H9 (cell line): ENCODE measurements around the gene NKAIN2. TPM values are rescaled to one million over a fixed set of nuclear protein-coding genes. Genes with fewer than 3 reads are reported as not detected.
A peak's percentile ranks its signal among the peaks of the same experiment; 100 is the strongest.

Source experiments
- DNase-seq: peaks from one replicate; pipeline ENCODE4 v3.0.0-alpha.2; 2017
- H2AFZ ChIP-seq: one replicate; pipeline ENCODE4 v1.6.1; 2013; ENCODE audit warnings: mild to moderate bottlenecking, low read length, control low read depth, moderate library complexity
- H2AK5ac ChIP-seq: 2 replicates; pipeline ENCODE4 v1.6.1; 2013; ENCODE audit warnings: low read length, control low read depth, mixed read lengths; ENCODE audit not compliant: insufficient read length
- H2BK120ac ChIP-seq: one replicate; pipeline ENCODE4 v1.6.1; 2013; ENCODE audit warnings: low read depth, mild to moderate bottlenecking, low read length, control low read depth, inconsistent platforms; ENCODE audit not compliant: poor library complexity, severe bottlenecking
- H2BK12ac ChIP-seq: 2 replicates; pipeline ENCODE4 v1.6.1; 2013; ENCODE audit warnings: low read length, control low read depth, mixed read lengths, low read depth; ENCODE audit not compliant: insufficient read length
- H2BK15ac ChIP-seq: 2 replicates; pipeline ENCODE4 v1.6.1; 2013; ENCODE audit warnings: low read depth, low read length, control low read depth
- H2BK20ac ChIP-seq: one replicate; pipeline ENCODE4 v1.6.1; 2013; ENCODE audit warnings: low read depth, mild to moderate bottlenecking, low read length, control low read depth, inconsistent platforms; ENCODE audit not compliant: poor library complexity, severe bottlenecking
- H2BK5ac ChIP-seq: 2 replicates; pipeline ENCODE4 v1.6.1; 2013; ENCODE audit warnings: low read length, control low read depth, mixed read lengths; ENCODE audit not compliant: insufficient read length
- H3K14ac ChIP-seq: 2 replicates; pipeline ENCODE4 v1.6.1; 2013; ENCODE audit warnings: low read length, control low read depth; ENCODE audit not compliant: insufficient read depth
- H3K18ac ChIP-seq: 2 replicates; pipeline ENCODE4 v1.6.1; 2013; ENCODE audit warnings: low read depth, mild to moderate bottlenecking, mixed read lengths, low read length, control low read depth; ENCODE audit not compliant: insufficient read length
- H3K23ac ChIP-seq: 2 replicates; pipeline ENCODE4 v1.6.1; 2013; ENCODE audit warnings: low read length, control low read depth, mixed read lengths, low read depth; ENCODE audit not compliant: insufficient read length
- H3K23me2 ChIP-seq: 2 replicates; pipeline ENCODE4 v1.6.1; 2013; ENCODE audit warnings: low read depth, mild to moderate bottlenecking, mixed read lengths, low read length, control low read depth; ENCODE audit not compliant: insufficient read length, poor library complexity, severe bottlenecking
- H3K27ac ChIP-seq: 2 replicates; pipeline ENCODE4 v1.5.1; 2013; ENCODE audit warnings: low read length, control low read depth, mixed read lengths, low read depth; ENCODE audit not compliant: insufficient read length
- H3K27me3 ChIP-seq: 2 replicates; pipeline ENCODE4 v1.6.1; 2013; ENCODE audit warnings: low read length, control low read depth, inconsistent platforms; ENCODE audit not compliant: insufficient read depth
- H3K4ac ChIP-seq: 2 replicates; pipeline ENCODE4 v1.6.1; 2013; ENCODE audit warnings: low read depth, mild to moderate bottlenecking, control low read depth, inconsistent platforms, low read length, moderate library complexity
- H3K4me1 ChIP-seq: 2 replicates; pipeline ENCODE4 v1.6.1; 2013; ENCODE audit warnings: low read length, control low read depth, inconsistent platforms; ENCODE audit not compliant: insufficient read depth
- H3K4me2 ChIP-seq: 2 replicates; pipeline ENCODE4 v1.6.1; 2013; ENCODE audit warnings: low read length, control low read depth, mixed read lengths; ENCODE audit not compliant: insufficient read length, insufficient read depth
- H3K56ac ChIP-seq: 2 replicates; pipeline ENCODE4 v1.6.1; 2013; ENCODE audit warnings: low read depth, mild to moderate bottlenecking, mixed read lengths, low read length, control low read depth; ENCODE audit not compliant: insufficient read length
- H3K79me1 ChIP-seq: 2 replicates; pipeline ENCODE4 v1.6.1; 2013; ENCODE audit warnings: low read depth, mild to moderate bottlenecking, moderate library complexity, low read length, control low read depth, inconsistent platforms; ENCODE audit not compliant: insufficient read depth, poor library complexity, severe bottlenecking
- H3K79me2 ChIP-seq: 2 replicates; pipeline ENCODE4 v1.6.1; 2013; ENCODE audit warnings: low read length, control low read depth, inconsistent platforms; ENCODE audit not compliant: insufficient read depth
- H3K9ac ChIP-seq: 2 replicates; pipeline ENCODE4 v1.6.1; 2013; ENCODE audit warnings: low read length, control low read depth, mixed read lengths; ENCODE audit not compliant: insufficient read length; ENCODE audit errors: extremely low read depth
- H3K9me3 ChIP-seq: one replicate; pipeline ENCODE4 v1.6.1; 2013; ENCODE audit warnings: low read depth, low read length, inconsistent platforms; ENCODE audit not compliant: control insufficient read depth
- H3T11ph ChIP-seq: one replicate; pipeline ENCODE4 v1.6.1; 2013; ENCODE audit warnings: mild to moderate bottlenecking, low read length, control low read depth, inconsistent platforms
- H4K20me1 ChIP-seq: one replicate; pipeline ENCODE4 v1.6.1; 2013; ENCODE audit not compliant: control insufficient read depth, insufficient read length, insufficient read depth
- H4K5ac ChIP-seq: 2 replicates; pipeline ENCODE4 v1.6.1; 2013; ENCODE audit warnings: low read depth, mild to moderate bottlenecking, mixed read lengths, low read length, control low read depth; ENCODE audit not compliant: insufficient read length
- H4K8ac ChIP-seq: replicated peaks from 2 replicates; pipeline ENCODE4 v1.6.1; 2013; ENCODE audit warnings: low read length, control low read depth, mixed read lengths, low read depth; ENCODE audit not compliant: insufficient read length
- H4K91ac ChIP-seq: 2 replicates; pipeline ENCODE4 v1.6.1; 2013; ENCODE audit warnings: low read depth, mild to moderate bottlenecking, moderate library complexity, mixed read lengths, low read length, control low read depth; ENCODE audit not compliant: insufficient read length
- H3K27ac Mint-ChIP-seq, 3 experiments: 2 replicates in 2 of 3; 3 replicates in 1 of 3; pipeline ENCODE4 v1.8.0; 2020 to 2021; ENCODE audit warnings: mixed read lengths in 3 of 3, mild to moderate bottlenecking in 1 of 3, moderate library complexity in 1 of 3
- H3K27me3 Mint-ChIP-seq: 2 replicates; pipeline ENCODE4 v1.8.0; 2021; ENCODE audit warnings: low read depth, mild to moderate bottlenecking, moderate library complexity, mixed read lengths
- H3K36me3 Mint-ChIP-seq, 3 experiments: 2 replicates in 2 of 3; 3 replicates in 1 of 3; pipeline ENCODE4 v1.8.0; 2020 to 2021; ENCODE audit warnings: low read depth in 3 of 3, mixed read lengths in 3 of 3; ENCODE audit not compliant: insufficient read depth in 1 of 3
- H3K4me1 Mint-ChIP-seq, 2 experiments: 2 replicates each; pipeline ENCODE4 v1.8.0; 2020; ENCODE audit warnings: mixed read lengths in 2 of 2
- H3K4me3 Mint-ChIP-seq, 2 experiments: 2 replicates in 1 of 2; 3 replicates in 1 of 2; pipeline ENCODE4 v1.8.0; 2020 to 2021; ENCODE audit warnings: mild to moderate bottlenecking in 2 of 2, mixed read lengths in 2 of 2, moderate library complexity in 1 of 2
- H3K9me3 Mint-ChIP-seq, 2 experiments: 2 replicates in 1 of 2; 3 replicates in 1 of 2; pipeline ENCODE4 v1.8.0; 2020; ENCODE audit warnings: mild to moderate bottlenecking in 2 of 2, mixed read lengths in 2 of 2, moderate library complexity in 1 of 2
- WGBS: extraction: QIAGEN DNeasy Blood & Tissue Kit; methylation state at CpG from one replicate; pipeline ENCODE4 v1.1.7; 2013; ENCODE audit warnings: missing lambda C conversion rate, low lambda C conversion rate, mixed read lengths; ENCODE audit not compliant: insufficient read length; ENCODE audit errors: extremely low coverage; 5-methylcytosine and 5-hydroxymethylcytosine counted together
- total RNA-seq: library from RNA; stranded (reverse); gene quantifications from 2 replicates; pipeline ENCODE4 v1.2.1, GENCODE V29; 2021
- TF ChIP-seq, protein P1 (sequence below): fragments of 200-600 bp; sonication (generic); conservative IDR thresholded peaks from 3 replicates; pipeline ENCODE4 v1.8.0; 2021; ENCODE audit warnings: antibody characterized with exemption, mild to moderate bottlenecking

Gene NKAIN2
- total RNA-seq, 1 experiment from 2014 or later: 0.17 TPM

DNA sequence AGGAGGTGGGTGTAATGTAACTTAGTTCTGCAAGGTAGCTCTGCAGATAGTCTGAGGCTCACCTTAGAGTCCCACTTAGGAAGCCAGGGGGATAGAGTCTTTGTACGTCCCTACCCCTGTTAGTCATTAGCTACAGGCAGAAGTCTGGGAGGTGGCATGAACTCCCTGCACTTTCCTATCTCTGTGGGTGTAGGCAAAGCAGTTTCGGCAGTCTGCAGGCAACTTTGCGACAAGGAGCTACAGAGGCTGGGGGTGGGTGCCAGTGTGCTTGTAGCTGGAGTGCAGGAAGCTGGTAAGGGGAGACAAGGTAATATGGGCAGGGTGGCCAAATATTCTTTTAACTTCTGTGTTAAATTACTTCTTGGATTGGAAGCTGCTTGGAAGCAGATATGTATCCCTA lies 45.7 kb downstream of the NKAIN2 start:
- no peak overlapping the region for H3K27ac ChIP-seq
- no peak overlapping the region for H2BK120ac ChIP-seq
- H2BK15ac ChIP-seq: no peak overlapping the region
- H3K27me3 ChIP-seq: no peaks in the 10 kb centered on the region
- Mint-ChIP-seq H3K4me1 (no peaks in the 10 kb centered on the region), H3K36me3 (no peaks in the 10 kb centered on the region), H3K9me3 (no peaks in the 10 kb centered on the region), H3K4me3 (no peak overlapping the region), H3K27me3 (peaks cover 21% of the 10 kb centered on the region), H3K27ac (0 out of 7 replicates have a peak overlapping the region, but pooled peaks of 1 of the 3 experiments have one; percentile 35)
- H4K91ac ChIP-seq: no peak overlapping the region
- no peaks in the 10 kb centered on the region for H3K9me3 ChIP-seq
- H3K4ac ChIP-seq: no peak overlapping the region
- no peak overlapping the region for H3K23ac ChIP-seq
- H3T11ph ChIP-seq: no peak overlapping the region
- H4K5ac ChIP-seq: no peak overlapping the region
- no peak overlapping the region for H3K4me2 ChIP-seq
- no peak overlapping the region for H2BK20ac ChIP-seq
- H3K18ac ChIP-seq: no peak overlapping the region
- no peak overlapping the region for H2AK5ac ChIP-seq
- no peaks in the 10 kb centered on the region for H3K79me1 ChIP-seq
- no peak overlapping the region for H2BK5ac ChIP-seq
- H3K23me2 ChIP-seq: no peaks in the 10 kb centered on the region
- H3K56ac ChIP-seq: no peak overlapping the region
- TF ChIP-seq, protein P1, sequence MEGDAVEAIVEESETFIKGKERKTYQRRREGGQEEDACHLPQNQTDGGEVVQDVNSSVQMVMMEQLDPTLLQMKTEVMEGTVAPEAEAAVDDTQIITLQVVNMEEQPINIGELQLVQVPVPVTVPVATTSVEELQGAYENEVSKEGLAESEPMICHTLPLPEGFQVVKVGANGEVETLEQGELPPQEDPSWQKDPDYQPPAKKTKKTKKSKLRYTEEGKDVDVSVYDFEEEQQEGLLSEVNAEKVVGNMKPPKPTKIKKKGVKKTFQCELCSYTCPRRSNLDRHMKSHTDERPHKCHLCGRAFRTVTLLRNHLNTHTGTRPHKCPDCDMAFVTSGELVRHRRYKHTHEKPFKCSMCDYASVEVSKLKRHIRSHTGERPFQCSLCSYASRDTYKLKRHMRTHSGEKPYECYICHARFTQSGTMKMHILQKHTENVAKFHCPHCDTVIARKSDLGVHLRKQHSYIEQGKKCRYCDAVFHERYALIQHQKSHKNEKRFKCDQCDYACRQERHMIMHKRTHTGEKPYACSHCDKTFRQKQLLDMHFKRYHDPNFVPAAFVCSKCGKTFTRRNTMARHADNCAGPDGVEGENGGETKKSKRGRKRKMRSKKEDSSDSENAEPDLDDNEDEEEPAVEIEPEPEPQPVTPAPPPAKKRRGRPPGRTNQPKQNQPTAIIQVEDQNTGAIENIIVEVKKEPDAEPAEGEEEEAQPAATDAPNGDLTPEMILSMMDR: no peak
- no peak for DNase-seq
- WGBS: no CpG with 5 or more reads among the region's 3 CpGs
- no peak overlapping the region for H3K14ac ChIP-seq
- no peaks in the 10 kb centered on the region for H3K4me1 ChIP-seq
- H4K8ac ChIP-seq: no peak overlapping the region
- H3K79me2 ChIP-seq: no peaks in the 10 kb centered on the region
- no peaks in the 10 kb centered on the region for H4K20me1 ChIP-seq
- H3K9ac ChIP-seq: no peak overlapping the region
- no peak overlapping the region for H2BK12ac ChIP-seq
- no peak overlapping the region for H2AFZ ChIP-seq
